ENCODE results near the gene ARHGAP25.

DNA sequence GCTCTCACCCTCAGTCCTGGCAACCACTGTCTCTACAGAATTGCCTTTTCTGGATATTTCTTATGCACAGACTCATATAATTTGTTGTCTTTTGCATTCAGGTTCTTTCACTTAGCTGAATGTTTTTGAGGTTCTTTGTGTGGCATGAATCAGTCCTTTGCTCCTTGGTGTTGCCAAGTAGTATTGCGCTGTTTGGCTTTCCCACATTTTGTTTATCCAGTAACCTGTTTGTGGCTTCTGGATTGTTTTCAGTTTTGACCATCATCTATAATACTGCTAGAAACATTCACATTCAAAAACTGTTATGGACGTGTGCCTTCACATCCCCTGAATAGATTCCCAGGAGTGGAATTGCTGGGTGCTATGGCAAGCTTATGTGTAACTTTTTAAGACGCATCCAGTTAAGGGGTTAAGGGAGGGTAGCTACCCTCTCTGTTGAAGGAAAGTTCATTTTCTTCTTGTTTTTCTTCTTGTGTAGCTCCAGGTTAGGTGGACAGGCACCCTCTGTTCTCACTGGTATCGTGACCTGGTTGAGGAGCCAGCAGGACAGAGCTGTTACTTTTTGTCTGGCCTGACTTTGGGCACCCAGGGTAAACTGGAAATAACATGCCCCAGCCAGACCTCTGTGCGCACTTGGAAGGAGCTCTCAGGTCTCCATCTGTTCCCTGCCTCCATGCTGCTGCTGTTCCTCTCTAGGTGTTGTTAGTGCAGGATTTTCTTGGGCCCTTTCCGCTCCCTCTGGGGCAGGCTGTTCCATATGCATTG, 29.6 kb downstream of the ARHGAP25 start:
- TF ChIP-seq, protein P1, sequence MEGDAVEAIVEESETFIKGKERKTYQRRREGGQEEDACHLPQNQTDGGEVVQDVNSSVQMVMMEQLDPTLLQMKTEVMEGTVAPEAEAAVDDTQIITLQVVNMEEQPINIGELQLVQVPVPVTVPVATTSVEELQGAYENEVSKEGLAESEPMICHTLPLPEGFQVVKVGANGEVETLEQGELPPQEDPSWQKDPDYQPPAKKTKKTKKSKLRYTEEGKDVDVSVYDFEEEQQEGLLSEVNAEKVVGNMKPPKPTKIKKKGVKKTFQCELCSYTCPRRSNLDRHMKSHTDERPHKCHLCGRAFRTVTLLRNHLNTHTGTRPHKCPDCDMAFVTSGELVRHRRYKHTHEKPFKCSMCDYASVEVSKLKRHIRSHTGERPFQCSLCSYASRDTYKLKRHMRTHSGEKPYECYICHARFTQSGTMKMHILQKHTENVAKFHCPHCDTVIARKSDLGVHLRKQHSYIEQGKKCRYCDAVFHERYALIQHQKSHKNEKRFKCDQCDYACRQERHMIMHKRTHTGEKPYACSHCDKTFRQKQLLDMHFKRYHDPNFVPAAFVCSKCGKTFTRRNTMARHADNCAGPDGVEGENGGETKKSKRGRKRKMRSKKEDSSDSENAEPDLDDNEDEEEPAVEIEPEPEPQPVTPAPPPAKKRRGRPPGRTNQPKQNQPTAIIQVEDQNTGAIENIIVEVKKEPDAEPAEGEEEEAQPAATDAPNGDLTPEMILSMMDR (conservative IDR thresholded peaks at IDR 0.05 in 1 of 2, IDR thresholded peaks at IDR 0.05 in 1 of 2; ENCODE audit: low read depth in 1 of 2, low read length in 2 of 2), result no peak
- TF ChIP-seq EZH2 (IDR thresholded peaks at IDR 0.05; ENCODE audit: low read length, missing control alignments), result no peak

Data from fibroblast of lung (primary cell).